HT-29 (cell line): Measurements from ENCODE around the gene HOTAIR. TPM values are rescaled to one million over a fixed set of nuclear protein-coding genes. Genes with fewer than 3 reads are reported as not detected.

ENCODE experiments used
- DNase-seq: peaks from one replicate; pipeline ENCODE4 v3.0.0-alpha.2; 2015; ENCODE audit warnings: low spot score
- total RNA-seq: library from RNA; depleted of rRNA; stranded (reverse); fragments of >200 nt; shearing (Covaris generic); gene quantifications from 2 replicates; pipeline ENCODE4 v1.2.3, GENCODE V29; 2014

Gene HOTAIR
- total RNA-seq, 1 experiment from 2014 or later, result 5.6 TPM

GRCh38 chr12:53961025-53961761, 13.6 kb downstream of the HOTAIR start:
- no peak for DNase-seq

- DNase-seq, result no peak
These were observed 14.3 kb downstream of the HOTAIR start for GRCh38 chr12:53960187-53961024.

GRCh38 chr12:53959314-53959713, 15.4 kb downstream of the HOTAIR start:
- DNase-seq, result no peak

GRCh38 chr12:53958128-53958527, 16.6 kb downstream of the HOTAIR start:
- DNase-seq, result no peak

GRCh38 chr12:53956914-53957536, 17.7 kb downstream of the HOTAIR start:
- no peak for DNase-seq

GRCh38 chr12:53956251-53956887, 18.4 kb downstream of the HOTAIR start:
- no peak for DNase-seq

- no peak for DNase-seq
These were observed 18.9 kb downstream of the HOTAIR start for GRCh38 chr12:53955776-53956250.

- no peak for DNase-seq
These were observed 19.5 kb downstream of the HOTAIR start for GRCh38 chr12:53955036-53955775.

GRCh38 chr12:53954694-53955035, 20.1 kb downstream of the HOTAIR start, which contains the start of gene HOXC12:
TSS of gene HOXC12 (plus strand) at chr12:53954903. CDS start at chr12:53954930, 27 bp downstream.
- DNase-seq, result no peak

GRCh38 chr12:53953831-53954693, 20.7 kb downstream of the HOTAIR start:
- DNase-seq, result no peak

- DNase-seq, result peak; percentile 43
These were observed 21.7 kb downstream of the HOTAIR start for GRCh38 chr12:53952871-53953734.

- no peak for DNase-seq
These were observed 22.4 kb downstream of the HOTAIR start for GRCh38 chr12:53952335-53952694.

- DNase-seq, result no peak
These were observed 23.0 kb downstream of the HOTAIR start for GRCh38 chr12:53951577-53952334.

- DNase-seq, result no peak
These were observed 23.8 kb downstream of the HOTAIR start for GRCh38 chr12:53950789-53951576.

- DNase-seq, result no peak
These were observed 24.3 kb downstream of the HOTAIR start for GRCh38 chr12:53950437-53950773.

GRCh38 chr12:53949631-53950436, 24.9 kb downstream of the HOTAIR start:
- DNase-seq, result peak; percentile 31
